Measurements from ENCODE around the gene QSER1. TPM values are rescaled to one million over a fixed set of nuclear protein-coding genes. Genes with fewer than 3 reads are reported as not detected.

The QSER1 gene
- total RNA-seq: 8.8 and 16.7 TPM in 2 replicates

GRCh38 chr11:32892355-32893092, at the start of gene QSER1:
Gene QSER1 (plus strand): TSS chr11:32892811. CDS start chr11:32893126, 315 bp downstream.

GRCh38 chr11:33015621-33016551, 123.3 kb downstream of the QSER1 start, which contains the start of gene DEPDC7:
Gene DEPDC7 (plus strand): TSS chr11:33015878. CDS start chr11:33015956, 78 bp downstream.

Other genes starting within 250 kb of the QSER1 start
- gene CCDC73, start 98.1 kb upstream of the QSER1 start, total RNA-seq: not detected in 2 replicates
- 0.32 TPM in 1 of 2 replicates, not detected in the other for gene PRRG4, start 62.9 kb upstream of the QSER1 start, total RNA-seq
- 1.3 and 1.9 TPM in 2 replicates for gene DEPDC7, start 123.1 kb downstream of the QSER1 start, total RNA-seq
- 20.9 and 29.6 TPM in 2 replicates for gene TCP11L1, start 146.8 kb downstream of the QSER1 start, total RNA-seq

Measured in cardiac atrium fibroblast (primary cell).